Left ventricle myocardium inferior (tissue), 1 donor: Measurements from ENCODE around the gene LZTS3. TPM values are rescaled to one million over a fixed set of nuclear protein-coding genes. Genes with fewer than 3 reads are reported as not detected.

Source experiments
- DNase-seq: peaks from one replicate; pipeline ENCODE4 v3.0.0-alpha.2; 2020
- H3K27ac ChIP-seq: fragments of 200-600 bp; replicated peaks from 2 replicates; pipeline ENCODE4 v1.8.0; 2021
- H3K27me3 ChIP-seq: fragments of 200-600 bp; 2 replicates; pipeline ENCODE4 v1.8.0; 2021; ENCODE audit warnings: low read depth
- H3K36me3 ChIP-seq: fragments of 200-600 bp; 2 replicates; pipeline ENCODE4 v1.8.0; 2021
- H3K4me1 ChIP-seq: fragments of 200-600 bp; 2 replicates; pipeline ENCODE4 v1.8.0; 2021
- H3K4me3 ChIP-seq: fragments of 200-600 bp; 2 replicates; pipeline ENCODE4 v1.8.0; 2021; ENCODE audit warnings: mild to moderate bottlenecking, moderate library complexity
- H3K9me3 ChIP-seq: fragments of 200-600 bp; replicated peaks from 2 replicates; pipeline ENCODE4 v1.8.0; 2021
- CTCF ChIP-seq: fragments of 200-600 bp; IDR thresholded peaks from 2 replicates; pipeline ENCODE4 v1.8.0; 2021; ENCODE audit warnings: antibody characterized with exemption, mild to moderate bottlenecking, borderline replicate concordance
- intact Hi-C: fragments of 100-400 bp; cut with micrococcal nuclease; formaldehyde crosslinking; loops from one replicate; pipeline ENCODE4 v1.11.0; 2022
- total RNA-seq: library from RNA; stranded (reverse); fragmentation: NEBNext Ultra II Directional; extraction: Animal tissue kit (Norgen Biotek cat#: 25700); gene quantifications from one replicate; pipeline ENCODE4 v1.2.1, GENCODE V29; 2021
- donor health status: DM: no; HTN: yes; CAD: no; lungs with severe emphysema.

Gene LZTS3
- total RNA-seq, 1 donor from 2014 or later: 13.4 TPM

GRCh38 chr20:3177746-3178485 lies 4.6 kb upstream of the LZTS3 start:
- Histone ChIP-seq H3K27me3 (no peaks in the 10 kb centered on the region), H3K4me1 (peaks cover 26% of the 10 kb centered on the region), H3K27ac (no peak overlapping the region), H3K9me3 (no peaks in the 10 kb centered on the region), H3K4me3 (no peak overlapping the region), H3K36me3 (peaks cover 5% of the 10 kb centered on the region)
- DNase-seq: no peak
- intact Hi-C loops: no loop called here
- no peak for TF ChIP-seq CTCF

- Histone ChIP-seq H3K4me3 (peak overlapping the region; percentile 99), H3K4me1 (peaks cover 36% of the 10 kb centered on the region), H3K27me3 (no peaks in the 10 kb centered on the region), H3K36me3 (no peaks in the 10 kb centered on the region), H3K9me3 (no peaks in the 10 kb centered on the region), H3K27ac (peak overlapping the region; percentile 87)
- no peak for TF ChIP-seq CTCF
- intact Hi-C loops: no loop called here
- no peak for DNase-seq
Observed at GRCh38 chr20:3175270-3175669, 1.9 kb upstream of the LZTS3 start.

GRCh38 chr20:3174442-3175261 lies 1.3 kb upstream of the LZTS3 start:
- intact Hi-C loops: no loop called here
- DNase-seq: no peak
- peaks cover 36% of the 10 kb centered on the region for H3K4me1 ChIP-seq
- peak overlapping the region; percentile 87 for H3K27ac ChIP-seq
- peak overlapping the region; percentile 99 for H3K4me3 ChIP-seq
- H3K9me3 ChIP-seq: no peaks in the 10 kb centered on the region
- no peaks in the 10 kb centered on the region for H3K27me3 ChIP-seq
- TF ChIP-seq CTCF: no peak
- H3K36me3 ChIP-seq: no peaks in the 10 kb centered on the region

- DNase-seq: peak; percentile 93
- Histone ChIP-seq H3K36me3 (no peaks in the 10 kb centered on the region), H3K4me3 (peak overlapping the region; percentile 99), H3K27me3 (no peaks in the 10 kb centered on the region), H3K9me3 (no peaks in the 10 kb centered on the region), H3K27ac (peak overlapping the region; percentile 87), H3K4me1 (peaks cover 36% of the 10 kb centered on the region)
- peak; percentile 33 for TF ChIP-seq CTCF
- intact Hi-C loops: no loop called here
Observed at GRCh38 chr20:3173610-3174441, 477 bp upstream of the LZTS3 start.

- Histone ChIP-seq H3K4me3 (peak overlapping the region; percentile 99), H3K36me3 (no peaks in the 10 kb centered on the region), H3K27ac (peak overlapping the region; percentile 87), H3K27me3 (no peaks in the 10 kb centered on the region), H3K4me1 (peaks cover 43% of the 10 kb centered on the region), H3K9me3 (no peaks in the 10 kb centered on the region)
- DNase-seq: no peak
- intact Hi-C loops: no loop called here
- TF ChIP-seq CTCF: no peak
Observed at GRCh38 chr20:3172126-3172932, 1.0 kb downstream of the LZTS3 start.
